GM12878 (cell line): Measurements from ENCODE around the gene SYNJ2. TPM values are rescaled to one million over a fixed set of nuclear protein-coding genes. Genes with fewer than 3 reads are reported as not detected.

ENCODE experiments used
- ATAC-seq: fragments of 200-7000 bp; cut with Tn5 transposase; 3 replicates; pipeline ENCODE4 v1.9.1; 2020; ENCODE audit warnings: mild to moderate bottlenecking, moderate library complexity
- BruUV-seq: library from RNA; stranded (reverse); fragments of 400-500 nt; replicated peaks from 2 replicates; lab custom pipeline; 2021; lab: Mats Ljungman, UMichigan
- CTCF ChIA-PET: fragments of 300-600 bp; sonication (Branson Sonifier 250); formaldehyde crosslinking; extraction: SDS; loops from one replicate; lab custom pipeline; 2021; ENCODE audit warnings: inconsistent platforms; lab: Yijun Ruan, JAX
- POLR2A ChIA-PET: fragments of 350-600 bp; formaldehyde crosslinking; extraction: SDS; loops from one replicate; lab custom pipeline; 2021; ENCODE audit warnings: inconsistent platforms; lab: Charles Lee
- RAD21 ChIA-PET: fragments of 300-600 bp; sonication (Branson Sonifier 250); formaldehyde crosslinking; loops from one replicate; lab custom pipeline; 2023; ENCODE audit warnings: antibody characterized with exemption; ENCODE audit not compliant: unreplicated experiment; lab: Charles Lee
- SMC1A ChIA-PET: fragments of 300-600 bp; sonication (Branson Sonifier 250); formaldehyde crosslinking; loops from one replicate; lab custom pipeline; 2023; ENCODE audit not compliant: unreplicated experiment, uncharacterized antibody; lab: Charles Lee
- DNase-seq: peaks from one replicate; pipeline ENCODE4 v3.0.0-alpha.2; 2011; ENCODE audit warnings: low read depth, low spot score
- FAIRE-seq: peaks from 3 replicates; lab custom pipeline; 2011; peaks lifted over from hg19 to GRCh38; lab: Jason Lieb, UNC
- H2AFZ ChIP-seq: 2 replicates; pipeline ENCODE4 v1.6.0; 2011; ENCODE audit warnings: low read depth, low read length, control low read depth; ENCODE audit not compliant: control insufficient read depth
- H3K27ac ChIP-seq: 2 replicates; pipeline ENCODE4 v1.5.1; 2011; ENCODE audit warnings: control low read depth; ENCODE audit not compliant: control insufficient read depth, insufficient read depth
- H3K27me3 ChIP-seq, 2 experiments: replicated peaks in 1 of 2; 2 replicates each; pipeline versions ENCODE4 v1.6.0 to v1.6.1; 2011; ENCODE audit warnings: low read length in 1 of 2; ENCODE audit not compliant: control insufficient read depth in 2 of 2, insufficient read depth in 2 of 2
- H3K36me3 ChIP-seq, 2 experiments: 2 replicates each; pipeline ENCODE4 v1.5.1; 2011; ENCODE audit warnings: low read length in 1 of 2; ENCODE audit not compliant: control insufficient read depth in 2 of 2, insufficient read depth in 2 of 2
- H3K4me1 ChIP-seq: 2 replicates; pipeline ENCODE4 v1.6.1; 2011; ENCODE audit warnings: mild to moderate bottlenecking, low read length, moderate library complexity, mixed read lengths; ENCODE audit not compliant: control insufficient read depth, insufficient read depth
- H3K4me2 ChIP-seq: 2 replicates; pipeline ENCODE4 v1.6.0; 2011; ENCODE audit warnings: control low read depth; ENCODE audit not compliant: control insufficient read depth, insufficient read depth
- H3K4me3 ChIP-seq: fragments of 200-600 bp; sonication (generic); 2 replicates; pipeline ENCODE4 v1.5.1; 2016
- H3K79me2 ChIP-seq: 2 replicates; pipeline ENCODE4 v1.6.0; 2011; ENCODE audit warnings: low read length; ENCODE audit not compliant: control insufficient read depth, insufficient read depth
- H3K9ac ChIP-seq: 2 replicates; pipeline ENCODE4 v1.8.0; 2011; ENCODE audit warnings: low read length, control low read depth, mixed read lengths; ENCODE audit not compliant: control insufficient read depth, insufficient read depth
- H3K9me3 ChIP-seq: replicated peaks from 3 replicates; pipeline ENCODE4 v1.5.1; 2011; ENCODE audit warnings: mild to moderate bottlenecking, low read length; ENCODE audit not compliant: control insufficient read depth, insufficient read depth
- H4K20me1 ChIP-seq: 2 replicates; pipeline ENCODE4 v1.6.0; 2011; ENCODE audit not compliant: control insufficient read depth, insufficient read depth
- ATF7 ChIP-seq: fragments of 450-650 bp; IDR thresholded peaks from 2 replicates; pipeline ENCODE4 v1.6.1; 2016; ENCODE audit warnings: low read depth, mild to moderate bottlenecking
- HDGF ChIP-seq: fragments of 450-650 bp; IDR thresholded peaks from 2 replicates; pipeline ENCODE4 v1.6.1; 2016; ENCODE audit warnings: antibody characterized with exemption
- JUND ChIP-seq: IDR thresholded peaks from 2 replicates; pipeline ENCODE4 v1.6.1; 2012; ENCODE audit warnings: low read depth, mild to moderate bottlenecking, low read length, improper control_type of control experiment, moderate library complexity
- NFYA ChIP-seq: IDR thresholded peaks from 2 replicates; pipeline ENCODE4 v1.6.1; 2011; ENCODE audit warnings: low read depth, mild to moderate bottlenecking, low read length, improper control_type of control experiment, borderline replicate concordance
- SMAD1 ChIP-seq: fragments of 450-650 bp; IDR thresholded peaks from 2 replicates; pipeline ENCODE4 v1.6.1; 2018; ENCODE audit warnings: mild to moderate bottlenecking, low read depth; ENCODE audit not compliant: partially characterized antibody
- SUPT20H ChIP-seq: IDR thresholded peaks from 2 replicates; pipeline ENCODE4 v1.6.1; 2011; ENCODE audit warnings: low read depth, mild to moderate bottlenecking, low read length, moderate library complexity, borderline replicate concordance; ENCODE audit not compliant: control insufficient read depth
- TARDBP ChIP-seq: IDR thresholded peaks from 2 replicates; pipeline ENCODE4 v1.6.1; 2016; ENCODE audit warnings: borderline replicate concordance
- TCF12 ChIP-seq: IDR thresholded peaks from 2 replicates; pipeline ENCODE4 v1.6.1; 2011; ENCODE audit warnings: low read depth, mild to moderate bottlenecking, low read length
- TCF3 ChIP-seq: IDR thresholded peaks from 2 replicates; pipeline ENCODE4 v1.6.1; 2012; ENCODE audit warnings: low read depth, mild to moderate bottlenecking, low read length, borderline replicate concordance; ENCODE audit not compliant: insufficient read depth
- WRNIP1 ChIP-seq: IDR thresholded peaks from 2 replicates; pipeline ENCODE4 v1.6.1; 2011; ENCODE audit warnings: low read depth, low read length, improper control_type of control experiment, borderline replicate concordance
- YBX1 ChIP-seq: fragments of 450-650 bp; IDR thresholded peaks from 2 replicates; pipeline ENCODE4 v1.6.1; 2016; ENCODE audit warnings: antibody characterized with exemption
- ZBTB11 ChIP-seq: fragments of 450-650 bp; formaldehyde crosslinking; IDR thresholded peaks from 2 replicates; pipeline ENCODE4 v1.5.0; 2022; ENCODE audit warnings: mild to moderate bottlenecking, missing genetic modification characterization
- ZNF274 ChIP-seq: IDR thresholded peaks from one replicate; pipeline ENCODE4 v1.8.0; 2011; ENCODE audit not compliant: insufficient read length, insufficient read depth
- ZNF592 ChIP-seq: fragments of 450-650 bp; IDR thresholded peaks from 2 replicates; pipeline ENCODE4 v1.6.1; 2017; ENCODE audit warnings: mild to moderate bottlenecking, moderate library complexity
- ZZZ3 ChIP-seq: IDR thresholded peaks from 2 replicates; pipeline ENCODE4 v1.6.1; 2011; ENCODE audit warnings: low read depth; ENCODE audit not compliant: control insufficient read depth, insufficient read length
- WGBS: methylation state at CpG from one replicate; pipeline ENCODE4 v1.1.6; 2016; ENCODE audit warnings: low lambda C conversion rate; ENCODE audit not compliant: insufficient replicate concordance, insufficient coverage; ENCODE audit errors: missing lambda C conversion rate; 5-methylcytosine and 5-hydroxymethylcytosine counted together
- in situ Hi-C: fragments of 300-500 bp; cut with MboI; formaldehyde crosslinking; loops from 9 replicates; pipeline ENCODE4 v1.14.3; 2018; ENCODE audit warnings: mixed read lengths
- intact Hi-C: fragments of 100-400 bp; cut with micrococcal nuclease; formaldehyde crosslinking; loops from one replicate; pipeline ENCODE4 v1.14.2; 2022; ENCODE audit not compliant: unreplicated experiment
- polyA plus RNA-seq, 11 experiments: library from polyadenylated mRNA; depleted of rRNA in 4 of 11; unstranded in 6 of 11; stranded (reverse) in 5 of 11; fragments of >200 nt; fragmentation: Nextera tagmentation in 4 of 11; fragmentation: Illumina TruSeq in 1 of 11; extraction: Ambion mirVana in 4 of 11; extraction: Trizol in 1 of 11; gene quantifications; 1 replicate in 1 of 11; 2 replicates in 10 of 11; pipeline versions ENCODE4 v1.2.1 to v1.2.3, GENCODE V29; 2011 to 2016; ENCODE audit warnings: inconsistent platforms in 2 of 11, missing spikeins in 2 of 11, low read depth in 1 of 11
- total RNA-seq, 4 experiments: library from RNA; depleted of rRNA in 3 of 4; stranded (reverse); fragments of >200 nt in 3 of 4; fragmentation: Illumina TruSeq in 1 of 4; extraction: Trizol in 1 of 4; gene quantifications; 2 replicates each; pipeline versions ENCODE4 v1.2.1 to v1.2.3, GENCODE V29; 2013 to 2021

Gene SYNJ2
- total and polyA plus RNA-seq, 10 of the 15 experiments (the other 5 are each of a cell fraction or from before 2014, with no cell fraction given): 0.11 to 1.8 (median 0.57) TPM

- no peak for TF ChIP-seq SUPT20H
- TF ChIP-seq TCF3: no peak
- no peak for TF ChIP-seq TCF12
Observed at GRCh38 chr6:157942351-157942750, 39.3 kb upstream of the SYNJ2 start (continued).

GRCh38 chr6:157943249-157943963 is 38.3 kb upstream of the SYNJ2 start:
- in situ Hi-C loops (no loop called here), intact Hi-C loops (no loop called here)
- no TSS peak for BruUV-seq
- ChIA-PET SMC1A (no interaction called here), POLR2A (no interaction called here), RAD21 (no interaction called here), CTCF (interaction anchor here (0.6 kb wide), 1 partner anchor 206 kb away, joined by 3 read pairs; no protein-coding TSS in a partner anchor)
- H3K4me1 ChIP-seq: no peaks in the 10 kb centered on the region
- DNase-seq (no peak), ATAC-seq (no peak), FAIRE-seq (no peak)
- no peaks in the 10 kb centered on the region; a peak in 1 of 4 replicates for H3K27me3 ChIP-seq
- no peaks in the 10 kb centered on the region for H3K79me2 ChIP-seq
- TF ChIP-seq NFYA (no peak), JUND (no peak), SMAD1 (no peak), ZBTB11 (CRISPR knock-in tag) (no peak), HDGF (no peak), ZZZ3 (no peak), YBX1 (no peak), ZNF592 (no peak), ZNF274 (no peak), TARDBP (no peak), ATF7 (no peak), WRNIP1 (no peak), SUPT20H (no peak)
- H3K36me3 ChIP-seq: no peaks in the 10 kb centered on the region
- H4K20me1 ChIP-seq: no peaks in the 10 kb centered on the region; the same call in 1 of the 2 replicates
- H3K27ac ChIP-seq: no peak overlapping the region
- 88% methylated on average over 16 of the region's 16 CpGs for WGBS
- H3K9me3 ChIP-seq: no peaks in the 10 kb centered on the region
- no peak overlapping the region for H3K4me3 ChIP-seq
- no peak overlapping the region for H3K9ac ChIP-seq
- H2AFZ ChIP-seq: no peak overlapping the region
- no peak overlapping the region for H3K4me2 ChIP-seq
